Astrocyte (in vitro differentiated cells and primary cell): ENCODE results near the gene FASTKD2. TPM values are rescaled to one million over a fixed set of nuclear protein-coding genes. Genes with fewer than 3 reads are reported as not detected.

Experiments used
- DNase-seq: peaks from one replicate; pipeline ENCODE4 v3.0.0-alpha.2; 2010; ENCODE audit warnings: low read depth
- FAIRE-seq: peaks from 2 replicates; lab custom pipeline; 2011; peaks lifted over from hg19 to GRCh38; lab: Jason Lieb, UNC
- H2AFZ ChIP-seq: 2 replicates; pipeline ENCODE4 v1.6.0; 2012; ENCODE audit warnings: low read depth, low read length, inconsistent platforms
- H3K27ac ChIP-seq: 2 replicates; pipeline ENCODE4 v1.5.1; 2011; ENCODE audit warnings: low read depth, low read length, inconsistent platforms
- H3K27me3 ChIP-seq: 2 replicates; pipeline ENCODE4 v1.6.0; 2011; ENCODE audit warnings: low read length, inconsistent platforms; ENCODE audit not compliant: insufficient read depth
- H3K36me3 ChIP-seq: 2 replicates; pipeline ENCODE4 v1.5.1; 2011; ENCODE audit warnings: low read length, inconsistent platforms; ENCODE audit not compliant: insufficient read depth
- H3K4me1 ChIP-seq: 2 replicates; pipeline ENCODE4 v1.5.1; 2011; ENCODE audit warnings: low read length, inconsistent platforms; ENCODE audit not compliant: insufficient read depth
- H3K4me2 ChIP-seq: 2 replicates; pipeline ENCODE4 v1.6.0; 2012; ENCODE audit warnings: low read length, inconsistent platforms
- H3K4me3 ChIP-seq: 2 replicates; pipeline ENCODE4 v1.5.1; 2011; ENCODE audit warnings: low read depth, mild to moderate bottlenecking, low read length, inconsistent platforms; ENCODE audit not compliant: insufficient read depth
- H3K79me2 ChIP-seq: 2 replicates; pipeline ENCODE4 v1.6.0; 2012; ENCODE audit warnings: mild to moderate bottlenecking, low read length, inconsistent platforms; ENCODE audit not compliant: insufficient read depth
- H3K9ac ChIP-seq: 2 replicates; pipeline ENCODE4 v1.6.0; 2012; ENCODE audit warnings: mild to moderate bottlenecking, low read length, inconsistent platforms
- H3K9me3 ChIP-seq: 2 replicates; pipeline ENCODE4 v1.5.1; 2012; ENCODE audit warnings: low read depth, mild to moderate bottlenecking, low read length, inconsistent platforms; ENCODE audit not compliant: insufficient read depth
- H4K20me1 ChIP-seq: 2 replicates; pipeline ENCODE4 v1.6.0; 2012; ENCODE audit warnings: low read length, inconsistent platforms; ENCODE audit not compliant: insufficient read depth
- H3K27ac Mint-ChIP-seq: one replicate; pipeline ENCODE4 v1.8.0; 2021; ENCODE audit warnings: mild to moderate bottlenecking, mixed read lengths; ENCODE audit not compliant: unreplicated experiment
- H3K27me3 Mint-ChIP-seq: one replicate; pipeline ENCODE4 v1.8.0; 2021; ENCODE audit warnings: low read depth, mixed read lengths; ENCODE audit not compliant: unreplicated experiment
- H3K36me3 Mint-ChIP-seq: one replicate; pipeline ENCODE4 v1.8.0; 2021; ENCODE audit warnings: low read depth, mixed read lengths; ENCODE audit not compliant: unreplicated experiment
- H3K4me1 Mint-ChIP-seq: one replicate; pipeline ENCODE4 v1.8.0; 2021; ENCODE audit warnings: low read depth, mixed read lengths; ENCODE audit not compliant: unreplicated experiment
- H3K4me3 Mint-ChIP-seq: one replicate; pipeline ENCODE4 v1.8.0; 2021; ENCODE audit warnings: mild to moderate bottlenecking, moderate library complexity, mixed read lengths; ENCODE audit not compliant: unreplicated experiment
- H3K9me3 Mint-ChIP-seq: one replicate; pipeline ENCODE4 v1.8.0; 2021; ENCODE audit warnings: mild to moderate bottlenecking, mixed read lengths; ENCODE audit not compliant: unreplicated experiment
- CTCF ChIP-seq: IDR thresholded peaks from 2 replicates; pipeline ENCODE4 v1.5.1; 2011; ENCODE audit warnings: low read depth, mild to moderate bottlenecking, inconsistent platforms, low read length, moderate library complexity; ENCODE audit not compliant: insufficient read depth
- EZH2 ChIP-seq: IDR thresholded peaks from 2 replicates; pipeline ENCODE4 v1.6.1; 2012; ENCODE audit warnings: mild to moderate bottlenecking, low read length, inconsistent platforms; ENCODE audit not compliant: insufficient read depth
- total RNA-seq: library from RNA; stranded (reverse); gene quantifications from 2 replicates; pipeline ENCODE4 v1.2.1, GENCODE V29; 2021

Gene FASTKD2
- total RNA-seq, 1 donor from 2014 or later, result 21.7 TPM

GRCh38 chr2:206727287-206727686 lies 38.1 kb upstream of the FASTKD2 start:
- H3K79me2 ChIP-seq, result no peaks in the 10 kb centered on the region
- TF ChIP-seq EZH2 (no peak), CTCF (no peak)
- no peak overlapping the region for H3K27ac ChIP-seq
- H3K36me3 ChIP-seq, result no peaks in the 10 kb centered on the region
- no peak overlapping the region for H3K4me3 ChIP-seq
- no peak overlapping the region for H3K27ac Mint-ChIP-seq
- no peak overlapping the region for H2AFZ ChIP-seq
- DNase-seq (no peak), FAIRE-seq (no peak)
- H4K20me1 ChIP-seq, result no peaks in the 10 kb centered on the region
- H3K36me3 Mint-ChIP-seq, result no peaks in the 10 kb centered on the region
- no peaks in the 10 kb centered on the region for H3K9me3 Mint-ChIP-seq
- H3K27me3 ChIP-seq, result no peaks in the 10 kb centered on the region
- H3K4me1 ChIP-seq, result no peaks in the 10 kb centered on the region
- H3K4me2 ChIP-seq, result no peak overlapping the region
- no peaks in the 10 kb centered on the region for H3K4me1 Mint-ChIP-seq
- peaks cover 5% of the 10 kb centered on the region for H3K27me3 Mint-ChIP-seq
- H3K4me3 Mint-ChIP-seq, result no peak overlapping the region
- no peak overlapping the region for H3K9ac ChIP-seq
- H3K9me3 ChIP-seq, result no peaks in the 10 kb centered on the region

- TF ChIP-seq CTCF (no peak), EZH2 (no peak)
- Histone ChIP-seq H3K4me1 (no peaks in the 10 kb centered on the region), H4K20me1 (no peaks in the 10 kb centered on the region), H3K9me3 (no peaks in the 10 kb centered on the region), H3K4me2 (no peak overlapping the region), H3K9ac (no peak overlapping the region), H3K79me2 (no peaks in the 10 kb centered on the region), H3K36me3 (no peaks in the 10 kb centered on the region), H3K27ac (no peak overlapping the region), H3K4me3 (no peak overlapping the region), H3K27me3 (no peaks in the 10 kb centered on the region), H2AFZ (no peak overlapping the region)
- FAIRE-seq (no peak), DNase-seq (peak; percentile 32)
- Mint-ChIP-seq H3K4me1 (no peaks in the 10 kb centered on the region), H3K9me3 (peaks cover 2% of the 10 kb centered on the region), H3K4me3 (no peak overlapping the region), H3K36me3 (no peaks in the 10 kb centered on the region), H3K27ac (no peak overlapping the region), H3K27me3 (peaks cover 7% of the 10 kb centered on the region)
Observed at GRCh38 chr2:206728277-206729199, 36.9 kb upstream of the FASTKD2 start.

GRCh38 chr2:206733341-206733740 lies 32.1 kb upstream of the FASTKD2 start:
- Histone ChIP-seq H3K4me2 (no peak overlapping the region), H3K27me3 (no peaks in the 10 kb centered on the region)

More at GRCh38 chr2:206733341-206733740, 32.1 kb upstream of the FASTKD2 start:
- Histone ChIP-seq H3K4me3 (no peak overlapping the region), H3K9ac (no peak overlapping the region), H3K4me1 (no peaks in the 10 kb centered on the region), H3K36me3 (no peaks in the 10 kb centered on the region), H3K79me2 (no peaks in the 10 kb centered on the region), H3K27ac (no peak overlapping the region), H3K9me3 (no peaks in the 10 kb centered on the region), H4K20me1 (no peaks in the 10 kb centered on the region), H2AFZ (no peak overlapping the region)
- no peak for FAIRE-seq
- H3K27ac Mint-ChIP-seq, result no peak overlapping the region
- H3K27me3 Mint-ChIP-seq, result peaks cover 7% of the 10 kb centered on the region
- no peaks in the 10 kb centered on the region for H3K36me3 Mint-ChIP-seq
- TF ChIP-seq EZH2 (no peak), CTCF (no peak)
- no peak for DNase-seq
- H3K4me1 Mint-ChIP-seq, result no peaks in the 10 kb centered on the region
- H3K9me3 Mint-ChIP-seq, result peaks cover 2% of the 10 kb centered on the region
- H3K4me3 Mint-ChIP-seq, result no peak overlapping the region
